Coronary artery (tissue), 2 donors: ENCODE data around the gene THAP8.
A peak's percentile ranks its signal among the peaks of the same experiment; 100 is the strongest.

ENCODE experiments used
- DNase-seq: peaks from one replicate; pipeline ENCODE4 v3.0.0-alpha.2; 2017; ENCODE audit warnings: low spot score
- H3K27ac ChIP-seq, 2 donors: fragments of 200-600 bp; sonication (generic); one replicate each; pipeline ENCODE4 v1.5.1; 2016 to 2019
- H3K4me3 ChIP-seq: fragments of 200-600 bp; sonication (generic); 2 replicates; pipeline ENCODE4 v1.5.1; 2016; ENCODE audit warnings: mild to moderate bottlenecking, moderate library complexity
- CTCF ChIP-seq: fragments of 200-600 bp; sonication (generic); IDR thresholded peaks from one replicate; pipeline ENCODE4 v1.5.1; 2019; ENCODE audit warnings: antibody characterized with exemption

THAP8 gene

GRCh38 chr19:36058481-36059179 is 4.5 kb upstream of the THAP8 start:
- DNase-seq: no peak
- H3K4me3 ChIP-seq: no peak overlapping the region
- H3K27ac ChIP-seq: no peak overlapping the region
- no peak for TF ChIP-seq CTCF

- no peak for TF ChIP-seq CTCF
- H3K4me3 ChIP-seq: peak within 1 kb of the TSS; percentile 81
- peak within 1 kb of the TSS; percentile 85 to 98 for H3K27ac ChIP-seq
- DNase-seq: peak; percentile 95
Observed at GRCh38 chr19:36054733-36055686, 925 bp upstream of the THAP8 start, which contains the start of gene WDR62. WDR62 (plus strand) TSS chr19:36054897; CDS start chr19:36054972, 75 bp downstream.

DNA sequence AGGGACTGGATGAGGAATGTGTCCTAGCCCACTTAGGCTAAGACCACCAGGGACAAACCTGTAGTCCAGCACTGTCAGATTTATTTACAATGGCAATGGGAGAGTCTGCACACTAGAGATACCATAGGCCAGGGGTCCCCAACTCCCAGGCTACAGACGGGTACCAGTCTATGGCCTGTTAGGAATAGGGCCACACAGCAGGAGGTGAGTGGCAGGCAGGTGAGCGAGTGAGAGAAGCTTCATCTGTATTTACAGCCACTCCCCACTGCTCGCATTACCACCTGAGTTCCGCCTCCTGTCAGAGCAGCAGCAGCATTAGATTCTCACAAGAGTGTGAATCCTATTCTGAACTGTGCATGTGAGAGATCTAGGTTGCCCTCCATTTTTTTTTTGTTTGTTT is 2.4 kb downstream of the THAP8 start:
- H3K4me3 ChIP-seq: no peak overlapping the region
- no peak for DNase-seq
- no peak for TF ChIP-seq CTCF
- H3K27ac ChIP-seq: no peak overlapping the region

DNA sequence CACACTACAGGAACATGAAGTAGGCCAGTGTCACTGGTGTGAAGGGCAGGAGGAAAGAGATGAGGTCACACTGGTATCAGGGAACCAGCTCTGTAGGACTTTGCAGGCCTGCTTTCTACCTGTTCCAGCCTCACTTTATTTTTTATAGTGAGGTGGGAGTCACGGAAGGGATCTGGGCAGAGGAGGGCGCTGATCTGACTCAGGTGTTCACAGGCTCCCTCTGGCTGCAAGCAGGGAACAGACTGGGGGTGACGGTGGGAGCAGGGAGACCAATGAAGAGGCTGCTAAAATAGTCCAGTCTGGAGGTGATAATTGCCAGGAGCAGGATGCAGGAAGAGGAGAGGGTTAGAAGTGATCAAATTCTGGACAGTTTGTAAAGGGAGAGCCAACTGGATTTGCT is 2.8 kb downstream of the THAP8 start:
- no peak for TF ChIP-seq CTCF
- Histone ChIP-seq H3K4me3 (no peak overlapping the region), H3K27ac (no peak overlapping the region)
- DNase-seq: no peak

GRCh38 chr19:36049080-36049698 is 4.9 kb downstream of the THAP8 start:
- Histone ChIP-seq H3K27ac (no peak overlapping the region), H3K4me3 (no peak overlapping the region)
- no peak for TF ChIP-seq CTCF
- no peak for DNase-seq

DNA sequence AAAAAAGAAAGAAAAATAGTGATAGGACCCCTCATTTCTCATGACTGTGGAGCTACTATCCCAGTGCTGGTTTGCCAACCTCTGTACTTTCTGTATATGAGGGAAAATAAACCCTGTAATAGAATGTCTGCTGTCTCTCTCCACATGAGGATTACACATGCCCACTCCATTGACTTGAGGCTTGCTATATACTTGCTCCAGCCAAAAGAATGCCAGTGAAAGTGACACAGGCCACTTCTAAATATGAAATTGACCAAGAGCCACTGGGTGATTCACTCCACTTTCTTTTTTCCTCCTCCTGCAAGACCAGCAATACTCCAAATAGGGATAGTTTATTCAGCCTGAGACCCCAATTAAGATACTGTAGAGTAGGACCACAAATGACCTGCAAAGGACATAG is 6.2 kb downstream of the THAP8 start:
- DNase-seq: no peak
- Histone ChIP-seq H3K4me3 (no peak overlapping the region), H3K27ac (no peak overlapping the region)
- TF ChIP-seq CTCF: no peak
